Spleen (tissue), 11 donors: ENCODE data around the gene GLS. TPM values are rescaled to one million over a fixed set of nuclear protein-coding genes. Genes with fewer than 3 reads are reported as not detected.

Source experiments
- DNase-seq: peaks from one replicate; pipeline ENCODE4 v3.0.0-alpha.2; 2020
- H3K27ac ChIP-seq, 8 donors: fragments of 200-600 bp; sonication (generic) in 7 of 8; 1 replicate in 4 of 8; 2 replicates in 4 of 8; pipeline versions ENCODE4 v1.5.0 to v1.8.0; 2016 to 2021; ENCODE audit warnings: inconsistent platforms in 4 of 8, mild to moderate bottlenecking in 4 of 8, moderate library complexity in 1 of 8
- H3K27me3 ChIP-seq, 7 donors: fragments of 200-600 bp; sonication (generic) in 6 of 7; replicated peaks in 1 of 7; 1 replicate in 4 of 7; 2 replicates in 3 of 7; pipeline versions ENCODE4 v1.5.0 to v1.8.0; 2016 to 2021; ENCODE audit warnings: inconsistent platforms in 3 of 7, mild to moderate bottlenecking in 1 of 7
- H3K36me3 ChIP-seq, 6 donors: fragments of 200-600 bp; sonication (generic) in 5 of 6; 1 replicate in 4 of 6; 2 replicates in 2 of 6; pipeline versions ENCODE4 v1.5.0 to v1.8.0; 2016 to 2021; ENCODE audit warnings: inconsistent platforms in 2 of 6
- H3K4me1 ChIP-seq, 6 donors: fragments of 200-600 bp; sonication (generic) in 5 of 6; 1 replicate in 3 of 6; 2 replicates in 3 of 6; pipeline versions ENCODE4 v1.5.0 to v1.8.0; 2016 to 2021; ENCODE audit warnings: inconsistent platforms in 3 of 6
- H3K4me3 ChIP-seq, 8 donors: fragments of 200-600 bp; sonication (generic) in 7 of 8; 1 replicate in 4 of 8; 2 replicates in 4 of 8; pipeline versions ENCODE4 v1.5.0 to v1.8.0; 2016 to 2021; ENCODE audit warnings: inconsistent platforms in 4 of 8, mild to moderate bottlenecking in 4 of 8, moderate library complexity in 2 of 8
- H3K9me3 ChIP-seq, 8 donors: fragments of 200-600 bp; sonication (generic) in 7 of 8; 1 replicate in 4 of 8; 2 replicates in 4 of 8; pipeline versions ENCODE4 v1.5.0 to v1.8.0; 2016 to 2021; ENCODE audit warnings: inconsistent platforms in 4 of 8
- POLR2A ChIP-seq, 3 donors: fragments of 450-650 bp; IDR thresholded peaks; one replicate each; pipeline ENCODE4 v1.5.1; 2017; ENCODE audit warnings: antibody characterized with exemption in 3 of 3, mild to moderate bottlenecking in 1 of 3
- POLR2AphosphoS5 ChIP-seq, 3 donors: sonication (generic); formaldehyde crosslinking; IDR thresholded peaks; one replicate each; pipeline ENCODE4 v1.5.1; 2017; ENCODE audit warnings: antibody characterized with exemption in 3 of 3
- WGBS, 5 donors: extraction: QIAGEN DNeasy Blood & Tissue Kit in 3 of 5; methylation state at CpG; one replicate each; pipeline versions ENCODE4 v1.1.5 to v1.1.7; 2013 to 2018; 5-methylcytosine and 5-hydroxymethylcytosine counted together
- intact Hi-C: fragments of 100-400 bp; cut with DNase I; formaldehyde crosslinking; loops from one replicate; pipeline ENCODE4 v1.15.0; 2023; ENCODE audit warnings: low total_unique reads
- polyA plus RNA-seq, 3 donors: library from polyadenylated mRNA; stranded (reverse); fragments of 200-250 nt; gene quantifications; one replicate each; pipeline ENCODE4 v1.2.1, GENCODE V29; 2013
- total RNA-seq, 7 donors: library from RNA; depleted of rRNA in 3 of 7; stranded (reverse); fragments of >200 nt in 3 of 7; fragmentation: NEBNext Ultra II Directional in 4 of 7; extraction: Animal tissue kit (Norgen Biotek cat#: 25700) in 4 of 7; gene quantifications; one replicate each; pipeline versions ENCODE4 v1.1.0 to v1.2.1, GENCODE V29; 2016 to 2021
- TF ChIP-seq, protein P1 (sequence below), 11 experiments: fragments of 200-600 bp in 7 of 11; fragments of 450-650 bp in 4 of 11; sonication (generic) in 4 of 11; IDR thresholded peaks in 8 of 11; conservative IDR thresholded peaks in 3 of 11; 1 replicate in 7 of 11; 2 replicates in 4 of 11; pipeline versions ENCODE4 v1.4.0 to v1.8.0; 2016 to 2021; ENCODE audit warnings: antibody characterized with exemption in 11 of 11, inconsistent platforms in 4 of 11, mild to moderate bottlenecking in 1 of 11
- donor health status: healthy with polysubstance abuse.
- donor health status: DM: no; HTN: no; CAD: no; lungs with moderate emphysema.
- donor health status: DM: no; HTN: no; CAD: no.
- donor health status: Bipolar disorder and iron deficiency.
- donor health status: healthy.
- donor health status: DM: no; HTN: no; CAD: no.
- donor health status: DM: yes; HTN: yes; CAD: no.

Gene GLS
- total and polyA plus RNA-seq, 10 donors, result 42.3 to 254 (median 176) TPM

DNA sequence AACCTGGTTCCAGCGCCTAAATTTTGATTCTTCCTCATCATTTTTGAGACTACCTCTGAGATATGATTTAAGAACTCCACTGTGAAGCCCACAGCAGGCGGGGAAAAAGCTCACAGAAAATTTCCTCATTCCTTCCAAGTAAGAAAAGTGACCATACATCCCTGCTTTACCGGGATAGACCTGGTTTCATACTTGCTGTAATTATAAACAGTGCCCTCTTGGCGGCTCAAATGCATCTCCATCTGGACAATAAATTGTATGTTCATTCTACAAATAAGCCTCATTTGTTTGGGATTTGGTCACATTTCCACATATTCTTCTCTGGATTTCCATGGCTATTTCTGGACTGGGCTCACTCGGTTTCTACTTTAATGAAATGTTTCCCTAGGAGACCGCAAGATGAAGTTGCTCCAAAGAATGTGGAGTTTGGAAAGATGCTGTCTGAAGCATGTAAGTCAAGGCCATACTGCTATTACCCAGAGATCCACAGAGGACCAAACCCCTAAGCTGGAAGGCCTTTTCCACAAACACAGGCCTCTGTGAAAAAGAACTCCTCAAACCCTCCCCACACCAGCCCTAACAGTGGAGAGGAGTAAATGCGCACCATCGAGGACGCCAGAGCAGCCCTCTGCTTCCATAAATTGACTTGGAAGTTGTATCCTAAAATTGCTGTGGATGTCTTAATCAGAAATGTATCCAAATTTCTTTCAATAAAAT lies 119.5 kb downstream of the GLS start:
- Histone ChIP-seq H3K27me3 (no peaks in the 10 kb centered on the region), H3K27ac (peak overlapping the region in 1 of 8 donors; percentile 34), H3K9me3 (peaks cover 0 to 10% (median 6%) of the 10 kb centered on the region in 8 donors), H3K4me1 (peaks cover 0 to 29% (median 2%) of the 10 kb centered on the region in 6 donors), H3K4me3 (no peak overlapping the region), H3K36me3 (peaks cover 13 to 100% (median 100%) of the 10 kb centered on the region in 6 donors)
- 90 to 94% (median 93%) methylated on average over 9 of the region's 9 CpGs for WGBS, 5 donors
- DNase-seq, result no peak
- intact Hi-C loops, result no loop called here
- TF ChIP-seq, protein P1, sequence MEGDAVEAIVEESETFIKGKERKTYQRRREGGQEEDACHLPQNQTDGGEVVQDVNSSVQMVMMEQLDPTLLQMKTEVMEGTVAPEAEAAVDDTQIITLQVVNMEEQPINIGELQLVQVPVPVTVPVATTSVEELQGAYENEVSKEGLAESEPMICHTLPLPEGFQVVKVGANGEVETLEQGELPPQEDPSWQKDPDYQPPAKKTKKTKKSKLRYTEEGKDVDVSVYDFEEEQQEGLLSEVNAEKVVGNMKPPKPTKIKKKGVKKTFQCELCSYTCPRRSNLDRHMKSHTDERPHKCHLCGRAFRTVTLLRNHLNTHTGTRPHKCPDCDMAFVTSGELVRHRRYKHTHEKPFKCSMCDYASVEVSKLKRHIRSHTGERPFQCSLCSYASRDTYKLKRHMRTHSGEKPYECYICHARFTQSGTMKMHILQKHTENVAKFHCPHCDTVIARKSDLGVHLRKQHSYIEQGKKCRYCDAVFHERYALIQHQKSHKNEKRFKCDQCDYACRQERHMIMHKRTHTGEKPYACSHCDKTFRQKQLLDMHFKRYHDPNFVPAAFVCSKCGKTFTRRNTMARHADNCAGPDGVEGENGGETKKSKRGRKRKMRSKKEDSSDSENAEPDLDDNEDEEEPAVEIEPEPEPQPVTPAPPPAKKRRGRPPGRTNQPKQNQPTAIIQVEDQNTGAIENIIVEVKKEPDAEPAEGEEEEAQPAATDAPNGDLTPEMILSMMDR (IDR thresholded peaks at IDR 0.05 in 8 of 11, conservative IDR thresholded peaks at IDR 0.05 in 3 of 11), result no peak

DNA sequence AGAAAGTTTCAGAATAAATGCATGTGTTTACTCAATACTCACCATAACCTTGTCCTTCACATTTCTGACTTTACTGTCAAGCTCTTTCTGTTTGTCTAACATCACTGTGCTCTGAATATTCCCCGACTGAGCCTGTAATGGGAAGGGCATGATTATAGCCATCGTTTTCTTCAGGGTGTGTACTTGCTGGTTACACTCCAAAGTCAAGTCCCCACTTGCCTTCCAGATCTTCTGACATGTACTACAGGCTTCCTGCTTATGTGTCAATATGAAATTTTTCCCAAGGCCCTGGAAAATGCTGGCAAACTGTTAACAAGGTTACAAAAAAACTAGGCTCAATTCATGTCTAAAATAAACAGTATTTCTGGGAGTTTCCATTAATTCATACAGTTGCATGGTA lies 120.4 kb downstream of the GLS start:
- H3K27ac ChIP-seq, result peak overlapping the region in 1 of 8 donors; percentile 34
- DNase-seq, result no peak
- H3K36me3 ChIP-seq, result peaks cover 13 to 100% (median 100%) of the 10 kb centered on the region in 6 donors
- H3K4me3 ChIP-seq, result no peak overlapping the region
- no peak for TF ChIP-seq POLR2AphosphoS5 (IDR thresholded peaks at IDR 0.05)
- no peak for TF ChIP-seq POLR2A (IDR thresholded peaks at IDR 0.05)
- TF ChIP-seq, protein P1 (IDR thresholded peaks at IDR 0.05 in 8 of 11, conservative IDR thresholded peaks at IDR 0.05 in 3 of 11), result no peak
- H3K4me1 ChIP-seq, result peaks cover 0 to 37% (median 2%) of the 10 kb centered on the region in 6 donors
- peaks cover 0 to 10% (median 6%) of the 10 kb centered on the region in 8 donors for H3K9me3 ChIP-seq
- intact Hi-C loops, result no loop called here
- WGBS, 5 donors, result 60 to 85% (median 73%) methylated on average over 2 of the region's 2 CpGs
- H3K27me3 ChIP-seq, result no peaks in the 10 kb centered on the region

DNA sequence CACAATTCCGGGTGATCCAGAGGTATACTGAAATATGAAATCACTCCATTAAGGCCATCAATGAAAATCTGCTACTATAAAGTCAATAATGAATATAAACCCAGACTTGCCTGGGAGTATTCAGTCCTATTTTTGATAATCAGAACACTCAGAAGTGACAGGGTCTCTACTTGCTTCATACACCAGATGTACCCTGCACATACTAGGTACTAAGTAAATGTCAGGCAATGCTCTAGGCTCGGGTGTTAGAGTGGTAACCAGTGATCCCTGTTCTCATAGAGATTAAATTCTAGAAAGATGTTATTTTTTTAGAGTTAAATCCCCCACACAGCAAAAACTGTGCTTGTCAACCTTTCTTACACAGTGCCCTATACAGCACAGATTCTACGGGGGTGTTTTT lies 121.0 kb downstream of the GLS start:
- H3K27me3 ChIP-seq, result no peaks in the 10 kb centered on the region
- intact Hi-C loops, result no loop called here
- peaks cover 13 to 100% (median 100%) of the 10 kb centered on the region in 6 donors for H3K36me3 ChIP-seq
- H3K9me3 ChIP-seq, result peaks cover 0 to 10% (median 6%) of the 10 kb centered on the region in 8 donors
- TF ChIP-seq, protein P1 (IDR thresholded peaks at IDR 0.05 in 8 of 11, conservative IDR thresholded peaks at IDR 0.05 in 3 of 11), result no peak
- TF ChIP-seq POLR2A (IDR thresholded peaks at IDR 0.05), result no peak
- no peak for TF ChIP-seq POLR2AphosphoS5 (IDR thresholded peaks at IDR 0.05)
- WGBS, 5 donors, result 85 to 95% (median 90%) methylated on average over 3 of the region's 3 CpGs
- no peak overlapping the region for H3K4me3 ChIP-seq
- peak overlapping the region in 1 of 8 donors; percentile 34 for H3K27ac ChIP-seq
- H3K4me1 ChIP-seq, result peaks cover 0 to 37% (median 2%) of the 10 kb centered on the region in 6 donors
- DNase-seq, result no peak
